Measurements from ENCODE around the gene MAPK10. TPM values are rescaled to one million over a fixed set of nuclear protein-coding genes. Genes with fewer than 3 reads are reported as not detected.
"Not testable (repeated sequence)": the region's sequence is repeated elsewhere in the genome, so short reads cannot be mapped to it uniquely, and the experiment has no call there.

MAPK10 gene
- polyA plus RNA-seq, 6 donors from 2014 or later: 0.08 to 1.5 (median 0.97) TPM

GRCh38 chr4:86184901-86185285 is 175.0 kb downstream of the MAPK10 start:
- Mint-ChIP-seq H3K4me1 (no peaks in the 10 kb centered on the region), H3K27me3 (no peaks in the 10 kb centered on the region), H3K27ac (no peak overlapping the region), H3K4me3 (no peak overlapping the region), H3K9me3 (peaks cover 7 to 27% (median 12%) of the 10 kb centered on the region in 7 donors), H3K36me3 (no peaks in the 10 kb centered on the region)
- DNase-seq (no peak), ATAC-seq (ENCODE audit: low read depth in 2 of 2) (no peak)

GRCh38 chr4:86184216-86184900 is 175.5 kb downstream of the MAPK10 start:
- Mint-ChIP-seq H3K27ac (no peak overlapping the region), H3K4me1 (no peaks in the 10 kb centered on the region)

DNA sequence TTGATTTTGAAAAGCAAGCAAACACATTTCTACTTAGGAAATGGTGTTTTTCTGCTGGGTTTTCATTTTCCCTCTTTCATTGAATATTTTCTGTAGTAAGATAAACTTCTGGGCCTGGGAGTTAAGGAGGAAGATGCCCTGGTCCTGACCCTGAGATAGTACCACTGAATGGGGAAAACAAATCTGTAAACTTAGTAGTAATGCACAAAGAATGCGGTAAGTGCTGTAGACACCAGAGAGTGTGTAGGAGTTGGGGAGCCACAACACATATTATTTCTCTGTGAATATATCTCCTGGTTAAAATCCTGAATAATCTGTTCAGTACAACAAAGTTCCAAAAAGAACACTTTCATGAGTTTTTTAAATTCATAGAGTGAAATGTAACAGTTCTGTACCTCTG is 178.3 kb downstream of the MAPK10 start:
- DNase-seq (no peak), ATAC-seq (ENCODE audit: low read depth in 2 of 2) (no peak)
- Mint-ChIP-seq H3K9me3 (peaks cover 0 to 14% (median 5%) of the 10 kb centered on the region in 7 donors), H3K36me3 (no peaks in the 10 kb centered on the region), H3K4me1 (no peaks in the 10 kb centered on the region), H3K27me3 (no peaks in the 10 kb centered on the region), H3K27ac (no peak overlapping the region), H3K4me3 (no peak overlapping the region)

More at GRCh38 chr4:86184216-86184900, 175.5 kb downstream of the MAPK10 start:
- Mint-ChIP-seq H3K4me3 (no peak overlapping the region), H3K9me3 (peaks cover 4 to 25% (median 11%) of the 10 kb centered on the region in 7 donors), H3K27me3 (no peaks in the 10 kb centered on the region), H3K36me3 (no peaks in the 10 kb centered on the region)
- ATAC-seq (ENCODE audit: low read depth in 2 of 2): no peak
- DNase-seq: no peak

DNA sequence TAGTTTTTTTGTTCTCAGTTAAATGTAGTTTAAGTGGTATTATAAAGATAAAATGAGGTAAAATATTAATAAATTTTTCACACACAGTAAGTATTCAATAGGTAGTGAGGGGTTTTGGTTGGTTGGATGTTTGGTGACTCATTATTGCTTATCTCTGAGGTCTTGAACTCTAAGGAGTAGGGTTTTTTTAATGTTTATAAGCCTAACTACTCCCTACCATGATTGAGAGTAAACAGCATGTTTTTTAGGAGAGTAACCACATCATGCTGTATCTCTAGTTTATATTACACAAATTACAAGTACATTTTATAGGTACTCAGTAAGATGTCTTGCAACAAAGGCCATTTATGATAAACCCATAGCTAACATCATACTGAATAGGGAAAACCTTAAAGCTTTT is 181.6 kb downstream of the MAPK10 start:
- Mint-ChIP-seq H3K4me1 (no peaks in the 10 kb centered on the region), H3K9me3 (peaks cover 0 to 13% (median 6%) of the 10 kb centered on the region in 7 donors), H3K27me3 (no peaks in the 10 kb centered on the region), H3K36me3 (no peaks in the 10 kb centered on the region), H3K27ac (no peak overlapping the region), H3K4me3 (no peak overlapping the region)
- ATAC-seq (ENCODE audit: low read depth in 2 of 2) (no peak), DNase-seq (no peak)

DNA sequence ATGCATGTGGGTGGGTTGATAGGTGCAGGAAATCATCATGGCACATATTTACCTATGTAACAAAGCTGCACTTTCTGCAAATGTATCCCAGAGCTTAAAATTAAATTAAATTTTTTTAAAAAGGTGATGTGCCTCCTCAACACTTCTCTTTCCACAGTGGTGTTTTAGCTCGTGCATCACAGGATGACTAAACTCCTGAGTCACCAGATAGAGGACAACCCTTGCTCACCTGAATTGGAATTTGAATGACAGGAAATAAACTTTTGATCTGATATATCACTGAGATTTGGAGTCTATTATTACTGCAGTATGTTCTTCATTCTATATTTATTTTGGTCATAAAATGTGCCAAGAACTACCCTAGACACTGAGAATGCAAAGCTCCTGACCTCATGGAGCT is 185.3 kb downstream of the MAPK10 start:
- ATAC-seq (ENCODE audit: low read depth in 2 of 2) (no peak), DNase-seq (no peak)
- Mint-ChIP-seq H3K4me1 (no peaks in the 10 kb centered on the region), H3K4me3 (no peak overlapping the region), H3K36me3 (no peaks in the 10 kb centered on the region), H3K27me3 (no peaks in the 10 kb centered on the region), H3K9me3 (peaks cover 0 to 8% (median 6%) of the 10 kb centered on the region in 7 donors), H3K27ac (no peak overlapping the region)

- H3K27ac Mint-ChIP-seq; ATAC-seq (ENCODE audit: low read depth in 2 of 2); H3K9me3 Mint-ChIP-seq; H3K36me3 Mint-ChIP-seq; DNase-seq; H3K4me3 Mint-ChIP-seq; H3K27me3 Mint-ChIP-seq; H3K4me1 Mint-ChIP-seq: not testable (repeated sequence)
These were observed 191.5 kb downstream of the MAPK10 start for GRCh38 chr4:86168335-86168734.

GRCh38 chr4:86160426-86160825 is 199.4 kb downstream of the MAPK10 start:
- Mint-ChIP-seq H3K9me3 (no peaks in the 10 kb centered on the region), H3K27me3 (no peaks in the 10 kb centered on the region), H3K4me1 (no peaks in the 10 kb centered on the region), H3K27ac (no peak overlapping the region), H3K4me3 (no peak overlapping the region), H3K36me3 (no peaks in the 10 kb centered on the region)
- DNase-seq (no peak), ATAC-seq (ENCODE audit: low read depth in 2 of 2) (no peak)

DNA sequence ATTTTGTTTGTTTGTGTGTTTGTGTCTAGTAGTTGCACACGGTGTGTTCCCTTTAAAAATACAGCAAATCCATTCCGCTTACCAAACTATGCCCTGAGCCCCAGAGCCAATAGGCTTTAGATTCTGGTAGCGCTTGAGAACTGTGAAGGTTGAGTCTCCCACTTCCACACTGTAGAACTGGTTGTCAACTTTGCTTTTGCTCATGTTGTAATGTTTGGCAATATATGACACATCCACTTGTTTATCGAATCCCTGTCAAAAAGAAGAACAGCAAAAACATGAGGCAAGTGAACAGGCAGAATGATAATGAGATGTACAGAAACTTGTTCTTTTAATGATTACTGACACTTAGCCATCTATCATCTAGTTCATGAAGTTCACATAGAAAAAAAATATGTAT is 200.6 kb downstream of the MAPK10 start:
- H3K27me3 Mint-ChIP-seq: no peaks in the 10 kb centered on the region
- no peaks in the 10 kb centered on the region for H3K36me3 Mint-ChIP-seq
- H3K27ac Mint-ChIP-seq: no peak overlapping the region
- H3K9me3 Mint-ChIP-seq: no peaks in the 10 kb centered on the region
- no peak for DNase-seq
- H3K4me3 Mint-ChIP-seq: no peak overlapping the region
- ATAC-seq (ENCODE audit: low read depth in 2 of 2): no peak
- H3K4me1 Mint-ChIP-seq: no peaks in the 10 kb centered on the region

GRCh38 chr4:86156531-86156930 is 203.3 kb downstream of the MAPK10 start:
- no peak for DNase-seq
- Mint-ChIP-seq H3K4me1 (no peaks in the 10 kb centered on the region), H3K27me3 (peaks cover 0 to under 1% (median 0%) of the 10 kb centered on the region in 3 donors), H3K4me3 (no peak overlapping the region), H3K9me3 (no peaks in the 10 kb centered on the region), H3K36me3 (no peaks in the 10 kb centered on the region), H3K27ac (no peak overlapping the region)
- no peak for ATAC-seq (ENCODE audit: low read depth in 2 of 2)

GRCh38 chr4:86155766-86156165 is 204.1 kb downstream of the MAPK10 start:
- H3K27ac Mint-ChIP-seq: no peak overlapping the region
- ATAC-seq (ENCODE audit: low read depth in 2 of 2) (no peak), DNase-seq (no peak)
- H3K4me3 Mint-ChIP-seq: no peak overlapping the region
- H3K36me3 Mint-ChIP-seq: no peaks in the 10 kb centered on the region
- no peaks in the 10 kb centered on the region for H3K4me1 Mint-ChIP-seq
- H3K27me3 Mint-ChIP-seq: peaks cover 0 to 7% (median 0%) of the 10 kb centered on the region in 3 donors
- H3K9me3 Mint-ChIP-seq: peaks cover 0 to 2% (median 0%) of the 10 kb centered on the region in 7 donors

GRCh38 chr4:86152454-86152853 is 207.4 kb downstream of the MAPK10 start:
- H3K27me3 Mint-ChIP-seq: peaks cover 0 to 7% (median 6%) of the 10 kb centered on the region in 3 donors
- H3K4me3 Mint-ChIP-seq: no peak overlapping the region
- peaks cover 0 to 2% (median 0%) of the 10 kb centered on the region in 7 donors for H3K9me3 Mint-ChIP-seq
- DNase-seq: no peak
- no peak for ATAC-seq (ENCODE audit: low read depth in 2 of 2)
- no peaks in the 10 kb centered on the region for H3K36me3 Mint-ChIP-seq
- H3K27ac Mint-ChIP-seq: no peak overlapping the region
- H3K4me1 Mint-ChIP-seq: no peaks in the 10 kb centered on the region

GRCh38 chr4:86151196-86151595 is 208.7 kb downstream of the MAPK10 start:
- no peak for DNase-seq
- no peak overlapping the region for H3K4me3 Mint-ChIP-seq
- peaks cover 0 to 2% (median 0%) of the 10 kb centered on the region in 7 donors for H3K9me3 Mint-ChIP-seq
- H3K36me3 Mint-ChIP-seq: no peaks in the 10 kb centered on the region
- no peak overlapping the region for H3K27ac Mint-ChIP-seq
- no peaks in the 10 kb centered on the region for H3K4me1 Mint-ChIP-seq
- ATAC-seq (ENCODE audit: low read depth in 2 of 2): no peak
- peaks cover 0 to 10% (median 7%) of the 10 kb centered on the region in 3 donors for H3K27me3 Mint-ChIP-seq

DNA sequence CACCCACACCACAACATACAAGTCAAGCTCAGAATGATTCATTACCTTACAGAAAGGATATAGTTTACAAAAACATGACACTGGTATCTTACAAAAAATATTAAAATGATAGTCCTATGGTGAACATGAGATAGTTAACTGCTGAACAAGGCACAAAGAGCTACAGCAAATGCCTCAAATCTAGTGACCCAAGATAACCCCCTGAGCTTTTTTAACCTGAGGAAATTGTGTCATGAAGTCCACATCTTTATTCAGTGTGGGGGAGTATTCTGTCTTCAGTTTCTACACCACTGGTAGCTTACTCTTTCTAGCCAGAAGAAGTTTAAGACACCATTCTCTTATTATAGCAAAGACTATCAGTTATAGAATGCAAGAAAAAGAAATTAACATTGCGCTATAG is 218.7 kb downstream of the MAPK10 start:
- no peaks in the 10 kb centered on the region for H3K4me1 Mint-ChIP-seq
- DNase-seq: no peak
- H3K27ac Mint-ChIP-seq: no peak overlapping the region
- peaks cover 0 to 5% (median 0%) of the 10 kb centered on the region in 7 donors for H3K9me3 Mint-ChIP-seq
- no peaks in the 10 kb centered on the region for H3K36me3 Mint-ChIP-seq
- no peak for ATAC-seq (ENCODE audit: low read depth in 2 of 2)
- no peak overlapping the region for H3K4me3 Mint-ChIP-seq
- peaks cover 0 to 8% (median 0%) of the 10 kb centered on the region in 3 donors for H3K27me3 Mint-ChIP-seq

DNA sequence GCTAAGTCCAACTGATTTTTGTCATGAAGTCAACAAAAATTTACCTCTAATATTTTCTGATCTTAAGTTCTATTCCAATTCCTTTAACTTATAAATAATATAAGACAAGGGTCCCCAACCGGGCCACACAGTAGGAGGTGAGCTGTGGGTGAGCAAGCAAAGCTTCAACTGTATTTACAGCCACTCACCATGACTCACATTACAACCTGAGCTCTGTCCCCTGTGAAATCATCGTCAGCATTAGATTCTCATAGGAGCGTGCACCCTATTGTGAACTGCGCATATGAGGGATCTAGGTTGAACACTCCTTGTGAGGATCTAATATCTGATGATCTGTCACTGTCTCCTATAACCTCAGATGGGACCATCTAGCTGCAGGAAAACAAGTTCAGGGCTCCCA is 227.4 kb downstream of the MAPK10 start:
- Mint-ChIP-seq H3K4me1 (no peaks in the 10 kb centered on the region), H3K36me3 (no peaks in the 10 kb centered on the region), H3K4me3 (no peak overlapping the region), H3K27me3 (no peaks in the 10 kb centered on the region), H3K27ac (no peak overlapping the region), H3K9me3 (peaks cover 0 to 3% (median 0%) of the 10 kb centered on the region in 7 donors)
- DNase-seq (no peak), ATAC-seq (ENCODE audit: low read depth in 2 of 2) (no peak)

DNA sequence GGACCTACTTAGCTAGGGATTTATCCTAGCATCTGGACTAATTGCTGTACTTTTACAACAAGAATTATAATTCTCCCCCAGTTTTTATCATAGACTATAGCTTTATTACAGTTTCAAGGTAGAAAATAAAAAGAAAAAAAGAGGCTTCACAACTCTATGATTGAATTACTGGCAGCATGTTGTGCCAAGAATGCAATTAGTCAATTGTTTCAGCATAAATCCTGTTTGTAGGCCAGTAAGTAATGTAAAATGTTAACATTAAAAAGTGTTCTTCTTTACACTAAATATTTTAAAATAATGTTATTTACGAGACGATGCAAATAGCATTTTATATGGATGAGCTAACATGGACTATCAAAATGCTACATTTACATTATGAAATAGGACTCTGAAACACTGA is 228.4 kb downstream of the MAPK10 start:
- no peaks in the 10 kb centered on the region for H3K4me1 Mint-ChIP-seq
- no peaks in the 10 kb centered on the region for H3K27me3 Mint-ChIP-seq
- no peaks in the 10 kb centered on the region for H3K36me3 Mint-ChIP-seq
- no peaks in the 10 kb centered on the region for H3K9me3 Mint-ChIP-seq
- no peak for ATAC-seq (ENCODE audit: low read depth in 2 of 2)
- H3K27ac Mint-ChIP-seq: no peak overlapping the region
- H3K4me3 Mint-ChIP-seq: no peak overlapping the region
- no peak for DNase-seq
